HG02885 (cell line): ENCODE data around the gene IFNGR1.
"Not testable (repeated sequence)": the region's sequence is repeated elsewhere in the genome, so short reads cannot be mapped to it uniquely, and the experiment has no call there.

Source experiments
- ATAC-seq: cut with Tn5 transposase; IDR thresholded peaks from one replicate; pipeline ENCODE4 v1.9.1; 2021; ENCODE audit warnings: mild to moderate bottlenecking; ENCODE audit not compliant: unreplicated experiment, poor library complexity

The IFNGR1 gene

GRCh38 chr6:137218917-137219663 lies at the start of gene IFNGR1:
TSS of gene IFNGR1 (minus strand) at chr6:137219385. CDS start at chr6:137219327, 58 bp downstream.
- ATAC-seq, result peak; percentile 83

DNA sequence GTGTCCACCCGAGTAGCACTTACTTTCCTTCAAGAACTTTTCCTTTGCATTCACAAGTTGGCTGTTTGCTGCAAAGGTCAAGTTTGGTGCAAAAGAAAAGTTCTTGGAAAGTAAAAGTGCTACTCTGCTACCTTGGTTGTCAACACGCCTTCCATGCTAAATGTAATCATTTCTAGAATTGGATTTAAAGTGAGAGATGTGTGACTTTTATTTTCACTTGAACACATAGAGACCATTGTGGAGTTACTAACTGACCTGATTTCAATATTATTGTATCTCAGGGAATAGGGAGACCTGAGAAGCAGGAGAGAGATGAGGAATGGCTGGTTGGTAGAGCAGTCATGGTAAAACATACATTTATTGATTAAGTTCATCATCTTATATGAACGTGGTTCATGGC lies 49.7 kb upstream of the IFNGR1 start:
- no peak for ATAC-seq

DNA sequence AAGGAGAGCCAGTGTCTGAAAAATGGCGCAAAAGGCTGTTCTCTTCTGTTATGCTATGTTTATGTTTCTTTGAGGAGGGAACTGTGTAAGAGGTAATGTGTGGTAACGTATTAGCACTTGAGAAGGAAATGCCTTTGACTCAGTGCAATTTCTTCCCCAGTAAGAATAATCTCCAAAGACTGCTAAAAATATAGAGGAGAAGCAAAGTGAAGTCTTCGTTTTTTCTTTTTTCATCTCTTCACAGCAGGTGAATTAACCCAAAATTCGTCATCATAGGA lies 47.1 kb upstream of the IFNGR1 start:
- no peak for ATAC-seq

DNA sequence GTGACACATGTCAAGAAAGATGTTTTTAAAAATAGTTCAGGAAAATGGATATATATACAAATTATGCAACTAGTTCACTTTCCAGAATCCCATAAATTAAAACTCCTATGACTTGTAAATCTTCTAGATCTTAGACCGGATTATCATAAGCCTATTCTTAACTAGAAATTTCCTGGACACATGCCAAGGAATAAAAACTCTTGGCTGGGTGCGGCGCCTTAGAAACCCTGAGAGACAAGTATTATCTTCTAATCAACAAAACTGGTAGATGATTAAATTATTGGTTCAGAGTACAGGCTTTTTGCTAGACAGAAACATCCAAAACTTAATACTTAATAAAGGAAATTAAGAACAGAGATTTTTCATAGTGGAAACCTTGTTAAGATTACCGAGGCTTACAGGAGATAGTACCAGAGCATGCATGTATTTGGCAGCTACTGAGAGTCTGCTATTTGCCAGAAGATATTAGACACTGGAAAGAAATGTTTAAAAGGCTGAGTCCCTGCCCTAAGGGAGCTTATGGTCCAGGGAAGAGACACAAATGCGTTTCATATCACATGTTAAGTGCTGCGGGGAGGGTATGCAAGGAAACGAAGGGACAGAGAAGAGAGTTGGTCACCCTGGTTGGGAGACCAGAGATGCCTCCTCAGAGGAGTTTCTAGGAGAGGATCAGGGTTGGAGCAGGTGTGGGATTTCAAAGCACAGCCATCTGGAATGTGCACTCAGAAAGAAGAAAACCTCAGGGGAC lies 46.5 kb upstream of the IFNGR1 start:
- ATAC-seq, result no peak

DNA sequence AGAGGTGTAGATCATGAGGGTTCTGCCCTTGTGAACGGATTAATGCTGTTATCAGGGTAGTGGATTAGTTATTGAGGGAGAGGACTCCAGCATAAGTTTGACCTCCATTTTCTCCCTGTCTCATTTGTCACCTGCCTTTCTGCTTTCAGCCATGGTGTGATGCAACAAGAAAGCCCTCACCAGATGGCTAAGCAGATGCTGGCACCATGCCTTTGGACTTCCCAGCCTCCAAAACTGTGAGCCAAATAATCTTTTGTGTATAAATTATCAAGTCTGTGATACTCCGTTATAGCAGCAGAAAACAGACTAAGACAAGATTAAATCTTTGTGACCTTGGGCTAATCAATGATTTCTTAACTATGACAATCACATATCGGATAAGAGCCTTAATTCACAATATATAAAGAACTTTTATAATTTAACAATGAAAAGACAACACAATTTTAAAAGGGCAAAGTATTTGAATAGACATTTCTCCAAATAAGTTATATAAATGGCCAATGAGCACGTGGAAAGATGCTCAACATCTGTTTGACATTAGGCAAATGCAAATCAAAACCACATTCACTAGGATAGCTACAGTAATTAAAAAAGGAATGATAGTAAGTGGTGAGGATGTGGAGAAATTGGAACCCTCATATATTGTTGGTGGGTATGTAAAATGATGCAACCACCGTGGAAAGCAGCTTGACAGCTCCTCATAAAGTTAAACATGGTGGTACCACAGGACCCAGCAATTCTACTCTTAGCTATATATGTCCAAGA lies 45.3 kb upstream of the IFNGR1 start:
- ATAC-seq, result no peak

- peak; percentile 71 for ATAC-seq
Measured at GRCh38 chr6:137261761-137262160, 42.6 kb upstream of the IFNGR1 start.

DNA sequence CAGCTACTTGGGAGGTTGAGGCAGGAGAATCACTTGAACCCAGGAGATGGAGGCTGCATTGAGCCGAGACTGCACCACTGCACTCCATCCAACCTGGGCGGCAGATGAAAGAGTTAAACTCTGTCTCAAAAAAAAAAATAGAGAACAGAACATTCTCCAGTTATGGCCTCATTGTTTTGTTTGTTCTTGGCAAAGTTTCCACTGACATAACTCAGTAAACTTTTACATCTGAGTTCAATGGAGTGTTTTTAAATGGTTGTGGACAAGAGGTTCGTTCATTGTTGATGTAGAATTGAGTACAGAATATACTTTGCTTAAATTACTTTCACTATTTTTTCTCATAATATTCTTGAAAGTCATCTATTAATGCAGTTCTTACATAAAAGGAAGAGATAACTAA lies 42.2 kb upstream of the IFNGR1 start:
- ATAC-seq, result peak; percentile 26

DNA sequence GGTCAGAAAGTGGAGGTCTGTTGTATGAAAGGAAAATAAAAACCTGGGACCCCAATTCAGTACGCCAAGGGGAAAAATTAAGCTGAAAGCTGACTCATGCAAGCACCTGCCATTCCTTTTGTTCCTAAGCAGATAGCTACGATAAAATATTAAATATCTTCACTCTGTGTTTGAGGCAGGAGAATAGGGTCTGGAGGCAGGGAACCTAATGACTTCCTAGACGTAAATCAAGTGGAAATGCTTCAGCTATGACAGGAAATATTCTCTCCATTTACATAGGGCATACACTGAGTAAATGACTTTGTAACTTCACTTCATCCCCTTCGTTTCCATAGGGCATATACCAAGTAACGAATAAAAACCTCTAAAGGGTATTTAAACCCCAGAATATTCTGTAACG lies 41.0 kb upstream of the IFNGR1 start:
- ATAC-seq, result no peak

GRCh38 chr6:137259349-137259748 lies 40.2 kb upstream of the IFNGR1 start:
- ATAC-seq, result no peak

DNA sequence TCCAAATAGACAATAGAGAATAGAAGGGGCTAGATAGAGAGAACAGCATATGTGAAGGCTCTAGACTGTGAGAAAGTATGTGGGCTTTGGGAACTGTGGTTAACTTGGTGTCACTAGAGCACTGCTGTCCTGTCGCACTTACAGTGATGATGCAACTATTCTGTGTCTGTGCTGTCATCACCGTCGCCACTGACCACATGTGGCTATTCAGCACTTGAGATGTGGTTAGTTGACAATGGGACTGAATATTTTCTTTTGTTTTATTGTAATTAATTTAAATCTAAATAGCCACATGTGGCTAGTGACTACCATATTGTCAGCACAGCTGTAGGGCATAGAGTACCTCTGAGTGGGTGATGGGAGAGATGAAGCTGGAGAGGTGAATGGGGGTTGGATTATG lies 39.0 kb upstream of the IFNGR1 start:
- peak; percentile 66 for ATAC-seq

GRCh38 chr6:137256350-137257103 lies 37.3 kb upstream of the IFNGR1 start:
- ATAC-seq, result no peak

DNA sequence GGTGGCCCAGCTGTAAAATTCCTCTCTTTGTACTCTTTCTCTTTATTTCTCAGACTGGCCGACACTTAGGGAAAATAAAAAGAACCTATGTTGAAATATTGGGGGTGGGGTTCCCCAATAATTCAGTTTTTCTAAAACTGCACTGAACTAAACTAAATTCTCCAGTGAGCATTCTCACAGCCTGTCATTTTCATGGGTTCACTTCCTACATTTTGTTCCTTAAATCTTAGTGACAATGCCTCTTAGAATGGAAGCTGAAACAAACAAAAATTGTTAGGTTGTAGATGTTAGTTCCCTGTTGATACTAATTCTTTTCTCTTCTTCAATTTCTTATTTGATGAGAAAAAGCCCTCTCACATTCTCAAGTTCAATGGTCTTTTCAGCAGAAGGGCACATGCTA lies 35.8 kb upstream of the IFNGR1 start:
- ATAC-seq, result no peak

DNA sequence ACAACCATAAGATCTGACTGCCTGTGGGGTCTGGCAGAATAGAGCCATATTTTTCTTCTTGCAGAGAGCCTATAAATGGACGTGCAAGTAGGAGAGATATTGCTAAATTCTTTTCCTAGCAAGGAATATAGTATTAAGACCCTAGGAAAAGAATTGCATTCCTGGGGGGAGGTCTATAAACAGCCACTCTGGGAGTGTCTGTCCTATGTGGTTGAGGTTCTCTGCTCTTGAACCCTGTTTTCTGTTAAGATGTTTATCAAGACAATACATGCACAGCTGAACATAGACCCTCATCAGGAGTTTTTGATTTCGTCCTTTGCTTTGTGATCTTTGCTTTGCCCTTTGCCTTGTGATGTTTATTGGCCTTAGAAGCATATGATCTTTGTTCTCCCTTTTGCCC lies 35.2 kb upstream of the IFNGR1 start:
- ATAC-seq, result not testable (repeated sequence)

- ATAC-seq, result no peak
Measured at GRCh38 chr6:137248702-137249101, 29.5 kb upstream of the IFNGR1 start.

GRCh38 chr6:137247724-137248123 lies 28.5 kb upstream of the IFNGR1 start:
- no peak for ATAC-seq

- ATAC-seq, result no peak
Measured at GRCh38 chr6:137246791-137247202, 27.6 kb upstream of the IFNGR1 start.

DNA sequence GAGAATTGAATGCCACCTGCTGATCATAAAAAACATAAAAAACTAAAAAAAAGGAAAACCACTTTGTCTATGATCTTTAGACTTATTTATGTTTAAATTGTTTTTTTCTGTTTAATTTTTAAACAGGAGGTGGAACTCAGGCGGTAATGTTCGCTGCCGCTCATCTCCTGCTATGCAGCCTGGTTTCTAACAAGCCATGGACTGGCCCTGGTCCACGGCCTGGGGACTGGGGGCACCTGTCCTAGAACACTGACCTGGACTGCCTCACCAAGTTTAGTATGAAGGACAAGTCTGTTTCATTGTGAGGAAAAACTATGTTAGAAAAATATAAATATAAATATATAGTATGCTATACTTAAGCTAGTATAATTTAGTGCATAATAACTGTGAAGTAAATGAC lies 27.0 kb upstream of the IFNGR1 start:
- no peak for ATAC-seq

GRCh38 chr6:137241481-137242038 lies 22.4 kb upstream of the IFNGR1 start:
- ATAC-seq, result no peak

DNA sequence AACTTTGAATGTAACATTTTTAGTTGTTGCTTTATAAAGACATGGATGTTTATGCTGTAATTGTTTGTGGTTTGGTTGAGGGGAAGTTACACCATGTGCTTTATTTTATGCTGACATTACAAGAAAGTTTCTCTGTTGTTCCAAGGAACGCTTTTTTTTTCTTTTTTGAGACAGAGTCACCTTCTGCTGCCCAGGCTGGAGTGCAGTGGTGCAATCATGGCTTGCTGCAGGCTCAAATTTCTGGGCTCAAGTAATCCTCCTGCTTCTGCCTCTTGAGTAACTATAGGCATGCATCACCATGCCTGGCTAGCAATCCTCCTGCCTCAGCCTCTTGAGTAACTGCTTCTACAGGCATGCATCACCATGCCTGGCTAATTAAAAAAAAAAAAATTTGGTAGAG lies 21.0 kb upstream of the IFNGR1 start:
- no peak for ATAC-seq

- ATAC-seq, result no peak
Measured at GRCh38 chr6:137237413-137238170, 18.4 kb upstream of the IFNGR1 start.
